ENCODE results near the gene PSMG2. TPM values are rescaled to one million over a fixed set of nuclear protein-coding genes. Genes with fewer than 3 reads are reported as not detected.

Gene PSMG2
- total and polyA plus RNA-seq, 10 of the 15 experiments (the other 5 are each of a cell fraction or from before 2014, with no cell fraction given): 88.5 to 268 (median 116) TPM

DNA sequence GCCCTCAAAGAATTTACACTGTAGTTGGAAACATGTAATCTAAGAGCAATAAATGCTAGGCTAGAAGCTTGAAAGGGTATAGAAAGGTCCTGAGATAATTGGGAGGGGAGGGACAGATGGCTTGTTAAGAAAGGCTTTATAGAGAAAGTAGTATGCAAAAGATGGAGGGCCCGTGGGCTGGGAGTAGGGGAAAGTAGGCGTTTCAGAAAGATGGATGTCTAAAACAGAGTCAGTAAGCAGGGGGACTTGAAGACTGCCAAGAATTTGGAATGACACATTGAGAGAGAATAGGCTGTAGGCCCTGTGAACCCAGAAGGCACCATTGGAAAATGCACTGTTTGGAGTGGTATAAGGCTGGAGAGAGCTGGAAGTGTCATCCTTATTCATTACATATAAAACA, 822 bp downstream of the PSMG2 start:
- POLR2A ChIA-PET: interaction anchor here (0.8 to 1.9 kb wide), 2 partner anchors 11 to 293 kb away, joined by 3 to 7 read pairs; no protein-coding TSS in a partner anchor
- Histone ChIP-seq H3K79me2 (ENCODE audit: control insufficient read depth, insufficient read depth, low read length) (peaks cover 57% of the 10 kb centered on the region), H3K27me3 (replicated peaks in 1 of 2; ENCODE audit: control insufficient read depth in 2 of 2, insufficient read depth in 2 of 2, low read length in 1 of 2) (no peaks in the 10 kb centered on the region), H2AFZ (ENCODE audit: control insufficient read depth, low read depth, low read length) (no peak overlapping the region), H3K4me3 (peak overlapping the region; percentile 96), H3K9ac (ENCODE audit: control insufficient read depth, insufficient read depth, low read length) (peak overlapping the region; percentile 72), H3K9me3 (replicated peaks; ENCODE audit: control insufficient read depth, insufficient read depth, low read length) (no peaks in the 10 kb centered on the region), H4K20me1 (ENCODE audit: control insufficient read depth, insufficient read depth) (no peaks in the 10 kb centered on the region), H3K4me1 (ENCODE audit: control insufficient read depth, insufficient read depth, low read length) (peaks cover 16% of the 10 kb centered on the region), H3K27ac (ENCODE audit: control insufficient read depth, insufficient read depth) (peak overlapping the region; percentile 98), H3K4me2 (ENCODE audit: control insufficient read depth, insufficient read depth) (peak overlapping the region; percentile 58), H3K36me3 (ENCODE audit: control insufficient read depth in 2 of 2, insufficient read depth in 2 of 2, low read length in 1 of 2) (peaks cover 2 to 10% of the 10 kb centered on the region in 2 experiments; a peak in 2 of 4 replicates)
- BruUV-seq (replicated peaks): no TSS peak
- in situ Hi-C loops (cut with MboI): no loop called here
- RAD21 ChIA-PET (ENCODE audit: unreplicated experiment): interaction anchor here (1.1 kb wide), 1 partner anchor 327 kb away, joined by 3 read pairs; the partner anchor contains the start of gene AFG3L2
- peak; percentile 15; the same call in 2 of the 3 replicates for ATAC-seq
- 3% methylated on average over 2 of the region's 2 CpGs for WGBS (ENCODE audit: insufficient coverage, insufficient replicate concordance, low lambda C conversion rate, missing lambda C conversion rate)
- no peak for FAIRE-seq
- CTCF ChIA-PET: interaction anchor here (1.5 kb wide), 1 partner anchor 187 kb away, joined by 3 read pairs; no protein-coding TSS in a partner anchor
- SMC1A ChIA-PET (ENCODE audit: uncharacterized antibody, unreplicated experiment): interaction anchor here (1.1 to 1.3 kb wide), 3 partner anchors 12 to 327 kb away, joined by 3 read pairs; partner anchors contain the start of gene AFG3L2
- no peak for DNase-seq (ENCODE audit: low read depth, low spot score)
- intact Hi-C loops (cut with micrococcal nuclease; ENCODE audit: unreplicated experiment): no loop called here
- TF ChIP-seq, protein P1, sequence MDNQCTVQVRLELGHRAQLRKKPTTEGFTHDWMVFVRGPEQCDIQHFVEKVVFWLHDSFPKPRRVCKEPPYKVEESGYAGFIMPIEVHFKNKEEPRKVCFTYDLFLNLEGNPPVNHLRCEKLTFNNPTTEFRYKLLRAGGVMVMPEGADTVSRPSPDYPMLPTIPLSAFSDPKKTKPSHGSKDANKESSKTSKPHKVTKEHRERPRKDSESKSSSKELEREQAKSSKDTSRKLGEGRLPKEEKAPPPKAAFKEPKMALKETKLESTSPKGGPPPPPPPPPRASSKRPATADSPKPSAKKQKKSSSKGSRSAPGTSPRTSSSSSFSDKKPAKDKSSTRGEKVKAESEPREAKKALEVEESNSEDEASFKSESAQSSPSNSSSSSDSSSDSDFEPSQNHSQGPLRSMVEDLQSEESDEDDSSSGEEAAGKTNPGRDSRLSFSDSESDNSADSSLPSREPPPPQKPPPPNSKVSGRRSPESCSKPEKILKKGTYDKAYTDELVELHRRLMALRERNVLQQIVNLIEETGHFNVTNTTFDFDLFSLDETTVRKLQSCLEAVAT (IDR thresholded peaks at IDR 0.05): 0 out of 2 replicates have a peak, but pooled peaks have one; percentile 29
- TF ChIP-seq ATF7 (IDR thresholded peaks at IDR 0.05; ENCODE audit: low read depth) (peak; percentile 71), NFIC (IDR thresholded peaks at IDR 0.05; ENCODE audit: low read depth, low read length) (no peak), FOXK2 (IDR thresholded peaks at IDR 0.05) (peak; percentile 72), ETV6 (conservative IDR thresholded peaks at IDR 0.05 in 1 of 2, IDR thresholded peaks at IDR 0.05 in 1 of 2; ENCODE audit: borderline replicate concordance in 1 of 2, low read depth in 1 of 2) (no peak), EP300 (IDR thresholded peaks at IDR 0.05; ENCODE audit: borderline replicate concordance in 1 of 2, control insufficient read depth in 1 of 2, low read depth in 2 of 2, low read length in 2 of 2) (no peak), SPI1 (IDR thresholded peaks at IDR 0.05; ENCODE audit: borderline replicate concordance, insufficient read depth, low read depth, low read length) (no peak), EZH2 (IDR thresholded peaks at IDR 0.05; ENCODE audit: borderline replicate concordance, control insufficient read depth, low read depth, low read length) (no peak), SIX5 (IDR thresholded peaks at IDR 0.05; ENCODE audit: low read depth, low read length, severe bottlenecking) (no peak), CREB1 (IDR thresholded peaks at IDR 0.05; ENCODE audit: low read depth) (no peak), SMAD5 (IDR thresholded peaks at IDR 0.05; ENCODE audit: low read depth) (no peak)
- TF ChIP-seq, protein P2, sequence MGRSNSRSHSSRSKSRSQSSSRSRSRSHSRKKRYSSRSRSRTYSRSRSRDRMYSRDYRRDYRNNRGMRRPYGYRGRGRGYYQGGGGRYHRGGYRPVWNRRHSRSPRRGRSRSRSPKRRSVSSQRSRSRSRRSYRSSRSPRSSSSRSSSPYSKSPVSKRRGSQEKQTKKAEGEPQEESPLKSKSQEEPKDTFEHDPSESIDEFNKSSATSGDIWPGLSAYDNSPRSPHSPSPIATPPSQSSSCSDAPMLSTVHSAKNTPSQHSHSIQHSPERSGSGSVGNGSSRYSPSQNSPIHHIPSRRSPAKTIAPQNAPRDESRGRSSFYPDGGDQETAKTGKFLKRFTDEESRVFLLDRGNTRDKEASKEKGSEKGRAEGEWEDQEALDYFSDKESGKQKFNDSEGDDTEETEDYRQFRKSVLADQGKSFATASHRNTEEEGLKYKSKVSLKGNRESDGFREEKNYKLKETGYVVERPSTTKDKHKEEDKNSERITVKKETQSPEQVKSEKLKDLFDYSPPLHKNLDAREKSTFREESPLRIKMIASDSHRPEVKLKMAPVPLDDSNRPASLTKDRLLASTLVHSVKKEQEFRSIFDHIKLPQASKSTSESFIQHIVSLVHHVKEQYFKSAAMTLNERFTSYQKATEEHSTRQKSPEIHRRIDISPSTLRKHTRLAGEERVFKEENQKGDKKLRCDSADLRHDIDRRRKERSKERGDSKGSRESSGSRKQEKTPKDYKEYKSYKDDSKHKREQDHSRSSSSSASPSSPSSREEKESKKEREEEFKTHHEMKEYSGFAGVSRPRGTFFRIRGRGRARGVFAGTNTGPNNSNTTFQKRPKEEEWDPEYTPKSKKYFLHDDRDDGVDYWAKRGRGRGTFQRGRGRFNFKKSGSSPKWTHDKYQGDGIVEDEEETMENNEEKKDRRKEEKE (IDR thresholded peaks at IDR 0.05): 0 out of 2 replicates have a peak, but pooled peaks have one; percentile 9
- TF ChIP-seq, protein P3, sequence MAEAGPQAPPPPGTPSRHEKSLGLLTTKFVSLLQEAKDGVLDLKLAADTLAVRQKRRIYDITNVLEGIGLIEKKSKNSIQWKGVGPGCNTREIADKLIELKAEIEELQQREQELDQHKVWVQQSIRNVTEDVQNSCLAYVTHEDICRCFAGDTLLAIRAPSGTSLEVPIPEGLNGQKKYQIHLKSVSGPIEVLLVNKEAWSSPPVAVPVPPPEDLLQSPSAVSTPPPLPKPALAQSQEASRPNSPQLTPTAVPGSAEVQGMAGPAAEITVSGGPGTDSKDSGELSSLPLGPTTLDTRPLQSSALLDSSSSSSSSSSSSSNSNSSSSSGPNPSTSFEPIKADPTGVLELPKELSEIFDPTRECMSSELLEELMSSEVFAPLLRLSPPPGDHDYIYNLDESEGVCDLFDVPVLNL (IDR thresholded peaks at IDR 0.05; ENCODE audit: low read depth, low read length): no peak
- TF ChIP-seq, protein P4, sequence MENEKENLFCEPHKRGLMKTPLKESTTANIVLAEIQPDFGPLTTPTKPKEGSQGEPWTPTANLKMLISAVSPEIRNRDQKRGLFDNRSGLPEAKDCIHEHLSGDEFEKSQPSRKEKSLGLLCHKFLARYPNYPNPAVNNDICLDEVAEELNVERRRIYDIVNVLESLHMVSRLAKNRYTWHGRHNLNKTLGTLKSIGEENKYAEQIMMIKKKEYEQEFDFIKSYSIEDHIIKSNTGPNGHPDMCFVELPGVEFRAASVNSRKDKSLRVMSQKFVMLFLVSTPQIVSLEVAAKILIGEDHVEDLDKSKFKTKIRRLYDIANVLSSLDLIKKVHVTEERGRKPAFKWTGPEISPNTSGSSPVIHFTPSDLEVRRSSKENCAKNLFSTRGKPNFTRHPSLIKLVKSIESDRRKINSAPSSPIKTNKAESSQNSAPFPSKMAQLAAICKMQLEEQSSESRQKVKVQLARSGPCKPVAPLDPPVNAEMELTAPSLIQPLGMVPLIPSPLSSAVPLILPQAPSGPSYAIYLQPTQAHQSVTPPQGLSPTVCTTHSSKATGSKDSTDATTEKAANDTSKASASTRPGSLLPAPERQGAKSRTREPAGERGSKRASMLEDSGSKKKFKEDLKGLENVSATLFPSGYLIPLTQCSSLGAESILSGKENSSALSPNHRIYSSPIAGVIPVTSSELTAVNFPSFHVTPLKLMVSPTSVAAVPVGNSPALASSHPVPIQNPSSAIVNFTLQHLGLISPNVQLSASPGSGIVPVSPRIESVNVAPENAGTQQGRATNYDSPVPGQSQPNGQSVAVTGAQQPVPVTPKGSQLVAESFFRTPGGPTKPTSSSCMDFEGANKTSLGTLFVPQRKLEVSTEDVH (IDR thresholded peaks at IDR 0.05; ENCODE audit: low read depth, partially characterized antibody): no peak
